ENCODE data around the gene GPX4.
A peak's percentile ranks its signal among the peaks of the same experiment; 100 is the strongest.

GPX4 gene

DNA sequence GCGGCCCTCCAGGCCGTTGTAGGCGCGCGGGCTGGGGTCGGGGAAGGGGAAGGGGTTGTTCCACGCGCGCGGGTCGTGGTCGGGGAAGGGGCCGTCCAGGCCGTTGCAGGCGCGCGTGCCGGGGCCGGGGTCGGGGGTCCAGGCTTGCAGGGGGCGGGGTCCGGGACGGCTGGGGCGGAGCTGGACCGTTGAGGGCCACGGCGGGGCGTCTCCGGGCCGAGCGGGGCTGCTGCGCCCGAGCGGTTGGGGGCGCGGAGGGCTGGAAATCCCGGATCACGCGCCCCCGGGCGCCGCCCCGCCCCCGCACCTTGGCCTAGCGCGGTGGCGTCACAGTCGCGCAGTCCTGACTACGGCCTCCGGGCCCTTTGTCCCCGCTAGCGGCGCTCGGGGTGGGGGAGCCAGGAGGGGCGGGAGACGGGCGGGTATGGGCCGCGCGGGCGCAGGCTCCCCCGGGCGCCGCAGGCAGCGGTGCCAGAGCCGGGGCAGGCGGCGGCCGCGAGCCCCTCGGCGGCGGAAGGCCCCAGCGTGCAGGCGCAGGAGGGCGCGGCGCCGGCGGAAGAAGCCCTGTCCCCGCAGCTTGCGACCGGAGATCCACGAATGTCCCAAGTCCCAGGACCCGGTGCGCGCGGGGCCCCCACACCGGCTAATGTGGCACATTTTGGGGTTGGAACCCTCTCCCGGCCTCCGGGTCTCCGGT lies 665 bp downstream of the GPX4 start:
- Histone ChIP-seq H3K27ac (ENCODE audit: poor library complexity, severe bottlenecking) (peak overlapping the region; percentile 94), H3K27me3 (ENCODE audit: insufficient read depth, poor library complexity, severe bottlenecking) (no peaks in the 10 kb centered on the region), H3K4me3 (ENCODE audit: severe bottlenecking) (peak overlapping the region; percentile 70), H3K36me3 (ENCODE audit: low read depth) (peaks cover 30% of the 10 kb centered on the region), H3K9me3 (ENCODE audit: severe bottlenecking) (no peaks in the 10 kb centered on the region), H3K4me1 (ENCODE audit: insufficient read depth, poor library complexity, severe bottlenecking) (peaks cover 21% of the 10 kb centered on the region)
- DNase-seq (ENCODE audit: low spot score), result no peak
- ATAC-seq (ENCODE audit: low read depth), result peak; percentile 28; the same call in 2 of the 3 replicates
- TF ChIP-seq CTCF (IDR thresholded peaks at IDR 0.05; ENCODE audit: poor library complexity, severe bottlenecking), result no peak

- peaks cover 21% of the 10 kb centered on the region for H3K4me1 ChIP-seq (ENCODE audit: insufficient read depth, poor library complexity, severe bottlenecking)
- peak overlapping the region; percentile 94 for H3K27ac ChIP-seq (ENCODE audit: poor library complexity, severe bottlenecking)
- H3K9me3 ChIP-seq (ENCODE audit: severe bottlenecking), result no peaks in the 10 kb centered on the region
- no peaks in the 10 kb centered on the region for H3K27me3 ChIP-seq (ENCODE audit: insufficient read depth, poor library complexity, severe bottlenecking)
- peak overlapping the region; percentile 70 for H3K4me3 ChIP-seq (ENCODE audit: severe bottlenecking)
- ATAC-seq (ENCODE audit: low read depth) (no peak), DNase-seq (ENCODE audit: low spot score) (no peak)
- no peak for TF ChIP-seq CTCF (IDR thresholded peaks at IDR 0.05; ENCODE audit: poor library complexity, severe bottlenecking)
- peaks cover 36% of the 10 kb centered on the region for H3K36me3 ChIP-seq (ENCODE audit: low read depth)
Measured at GRCh38 chr19:1105008-1105872, 1.4 kb downstream of the GPX4 start.

DNA sequence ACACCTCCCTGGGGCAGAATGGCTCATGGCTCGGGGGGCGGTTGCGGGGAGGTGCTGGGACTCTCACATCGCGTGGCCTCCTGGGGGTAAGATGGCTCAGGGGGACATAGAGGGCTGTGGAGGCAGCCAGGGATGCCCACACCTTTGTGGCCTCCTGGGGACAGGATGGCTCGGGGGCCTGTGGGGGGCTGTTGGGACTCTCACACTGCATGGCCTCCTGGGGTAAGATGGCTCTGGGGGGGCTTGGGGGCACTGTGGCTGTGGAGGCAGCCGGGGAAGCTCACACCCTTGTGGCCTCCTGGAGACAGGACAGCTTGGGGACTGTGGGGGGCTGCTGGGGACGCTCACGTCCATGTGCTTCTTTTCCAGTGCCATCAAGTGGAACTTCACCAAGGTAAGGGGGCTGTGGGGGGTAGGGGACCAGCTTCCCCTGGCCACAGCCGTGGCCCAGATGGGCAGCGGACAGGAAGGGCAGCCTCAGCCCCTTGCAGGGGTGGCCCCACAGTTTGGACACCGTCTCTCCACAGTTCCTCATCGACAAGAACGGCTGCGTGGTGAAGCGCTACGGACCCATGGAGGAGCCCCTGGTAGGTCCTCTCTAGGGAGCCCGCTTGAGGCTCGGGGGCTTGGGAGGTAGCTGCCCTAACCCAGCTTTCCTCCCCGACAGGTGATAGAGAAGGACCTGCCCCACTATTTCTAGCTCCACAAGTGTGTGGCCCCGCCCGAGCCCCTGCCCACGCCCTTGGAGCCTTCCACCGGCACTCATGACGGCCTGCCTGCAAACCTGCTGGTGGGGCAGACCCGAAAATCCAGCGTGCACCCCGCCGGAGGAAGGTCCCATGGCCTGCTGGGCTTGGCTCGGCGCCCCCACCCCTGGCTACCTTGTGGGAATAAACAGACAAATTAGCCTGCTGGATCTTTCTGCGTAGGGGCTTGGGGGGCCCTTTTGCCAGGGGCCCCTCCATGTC lies 2.4 kb downstream of the GPX4 start:
- peak overlapping the region; percentile 20 for H3K27ac ChIP-seq (ENCODE audit: poor library complexity, severe bottlenecking)
- DNase-seq (ENCODE audit: low spot score), result no peak
- peaks cover 21% of the 10 kb centered on the region for H3K4me1 ChIP-seq (ENCODE audit: insufficient read depth, poor library complexity, severe bottlenecking)
- H3K36me3 ChIP-seq (ENCODE audit: low read depth), result peaks cover 44% of the 10 kb centered on the region
- no peaks in the 10 kb centered on the region for H3K27me3 ChIP-seq (ENCODE audit: insufficient read depth, poor library complexity, severe bottlenecking)
- TF ChIP-seq CTCF (IDR thresholded peaks at IDR 0.05; ENCODE audit: poor library complexity, severe bottlenecking), result no peak
- ATAC-seq (ENCODE audit: low read depth), result no peak
- H3K9me3 ChIP-seq (ENCODE audit: severe bottlenecking), result no peaks in the 10 kb centered on the region
- H3K4me3 ChIP-seq (ENCODE audit: severe bottlenecking), result no peak overlapping the region

GRCh38 chr19:1106841-1107660 lies 3.3 kb downstream of the GPX4 start:
- peak overlapping the region; percentile 20 for H3K27ac ChIP-seq (ENCODE audit: poor library complexity, severe bottlenecking)
- peaks cover 48% of the 10 kb centered on the region for H3K36me3 ChIP-seq (ENCODE audit: low read depth)
- TF ChIP-seq CTCF (IDR thresholded peaks at IDR 0.05; ENCODE audit: poor library complexity, severe bottlenecking), result peak; percentile 39
- DNase-seq (ENCODE audit: low spot score) (no peak), ATAC-seq (ENCODE audit: low read depth) (peak; percentile 44)
- H3K4me3 ChIP-seq (ENCODE audit: severe bottlenecking), result no peak overlapping the region
- H3K27me3 ChIP-seq (ENCODE audit: insufficient read depth, poor library complexity, severe bottlenecking), result no peaks in the 10 kb centered on the region
- H3K9me3 ChIP-seq (ENCODE audit: severe bottlenecking), result no peaks in the 10 kb centered on the region
- peaks cover 12% of the 10 kb centered on the region for H3K4me1 ChIP-seq (ENCODE audit: insufficient read depth, poor library complexity, severe bottlenecking)
